Prostate gland (tissue), 2 donors: ENCODE data around the gene DACT2. TPM values are rescaled to one million over a fixed set of nuclear protein-coding genes. Genes with fewer than 3 reads are reported as not detected.

Source experiments
- DNase-seq: peaks from one replicate; pipeline ENCODE4 v3.0.0-alpha.2; 2019; ENCODE audit warnings: low spot score
- H3K27ac ChIP-seq, 2 donors: fragments of 200-600 bp; sonication (generic); 2 replicates each; pipeline ENCODE4 v1.5.1; 2017 to 2019
- H3K27me3 ChIP-seq: fragments of 200-600 bp; sonication (generic); replicated peaks from 2 replicates; pipeline ENCODE4 v1.5.1; 2019; ENCODE audit not compliant: insufficient read depth
- H3K36me3 ChIP-seq, 2 donors: fragments of 200-600 bp; sonication (generic); 1 replicate in 1 of 2; 2 replicates in 1 of 2; pipeline versions ENCODE4 v1.5.1 to v1.8.1; 2017 to 2019
- H3K4me1 ChIP-seq: fragments of 200-600 bp; sonication (generic); replicated peaks from 2 replicates; pipeline ENCODE4 v1.5.1; 2019
- H3K4me3 ChIP-seq, 2 donors: fragments of 200-600 bp; sonication (generic); 2 replicates each; pipeline ENCODE4 v1.5.1; 2017 to 2019
- H3K9me3 ChIP-seq: fragments of 200-600 bp; sonication (generic); 2 replicates; pipeline ENCODE4 v1.5.1; 2017
- POLR2A ChIP-seq: fragments of 450-650 bp; IDR thresholded peaks from one replicate; pipeline ENCODE4 v1.6.1; 2016; ENCODE audit warnings: antibody characterized with exemption, mild to moderate bottlenecking
- POLR2AphosphoS5 ChIP-seq: sonication (generic); formaldehyde crosslinking; IDR thresholded peaks from one replicate; pipeline ENCODE4 v1.6.1; 2017; ENCODE audit warnings: antibody characterized with exemption
- WGBS: methylation state at CpG from one replicate; pipeline ENCODE4 v1.1.5; 2018; 5-methylcytosine and 5-hydroxymethylcytosine counted together
- intact Hi-C: fragments of 100-400 bp; cut with DNase I; formaldehyde crosslinking; loops from one replicate; pipeline ENCODE4 v1.14.2; 2022
- total RNA-seq, 2 donors: library from RNA; depleted of rRNA; stranded (reverse); fragments of >200 nt; gene quantifications; one replicate each; pipeline ENCODE4 v1.1.0, GENCODE V29; 2016
- TF ChIP-seq, protein P1 (sequence below), 4 experiments: fragments of 200-600 bp in 2 of 4; fragments of 450-650 bp in 2 of 4; sonication (generic) in 2 of 4; IDR thresholded peaks; 1 replicate in 3 of 4; 2 replicates in 1 of 4; pipeline ENCODE4 v1.5.1; 2016 to 2019; ENCODE audit warnings: antibody characterized with exemption in 4 of 4, mild to moderate bottlenecking in 2 of 4, moderate library complexity in 2 of 4

DACT2 gene
- total RNA-seq, 2 donors from 2014 or later: 22.1 to 28.1 TPM

GRCh38 chr6:168294901-168295300 lies 24.7 kb downstream of the DACT2 start:
- H3K27ac ChIP-seq: no peak overlapping the region
- TF ChIP-seq, protein P1, sequence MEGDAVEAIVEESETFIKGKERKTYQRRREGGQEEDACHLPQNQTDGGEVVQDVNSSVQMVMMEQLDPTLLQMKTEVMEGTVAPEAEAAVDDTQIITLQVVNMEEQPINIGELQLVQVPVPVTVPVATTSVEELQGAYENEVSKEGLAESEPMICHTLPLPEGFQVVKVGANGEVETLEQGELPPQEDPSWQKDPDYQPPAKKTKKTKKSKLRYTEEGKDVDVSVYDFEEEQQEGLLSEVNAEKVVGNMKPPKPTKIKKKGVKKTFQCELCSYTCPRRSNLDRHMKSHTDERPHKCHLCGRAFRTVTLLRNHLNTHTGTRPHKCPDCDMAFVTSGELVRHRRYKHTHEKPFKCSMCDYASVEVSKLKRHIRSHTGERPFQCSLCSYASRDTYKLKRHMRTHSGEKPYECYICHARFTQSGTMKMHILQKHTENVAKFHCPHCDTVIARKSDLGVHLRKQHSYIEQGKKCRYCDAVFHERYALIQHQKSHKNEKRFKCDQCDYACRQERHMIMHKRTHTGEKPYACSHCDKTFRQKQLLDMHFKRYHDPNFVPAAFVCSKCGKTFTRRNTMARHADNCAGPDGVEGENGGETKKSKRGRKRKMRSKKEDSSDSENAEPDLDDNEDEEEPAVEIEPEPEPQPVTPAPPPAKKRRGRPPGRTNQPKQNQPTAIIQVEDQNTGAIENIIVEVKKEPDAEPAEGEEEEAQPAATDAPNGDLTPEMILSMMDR (IDR thresholded peaks at IDR 0.05): no peak
- WGBS: 79% methylated on average over 7 of the region's 7 CpGs
- H3K4me1 ChIP-seq: no peaks in the 10 kb centered on the region
- intact Hi-C loops: no loop called here
- no peaks in the 10 kb centered on the region for H3K27me3 ChIP-seq
- no peak for DNase-seq
- H3K9me3 ChIP-seq: no peaks in the 10 kb centered on the region
- H3K4me3 ChIP-seq: no peak overlapping the region
- H3K36me3 ChIP-seq: no peaks in the 10 kb centered on the region

- intact Hi-C loops: no loop called here
- no peak for DNase-seq
- Histone ChIP-seq H3K27me3 (no peaks in the 10 kb centered on the region), H3K4me3 (no peak overlapping the region), H3K36me3 (no peaks in the 10 kb centered on the region), H3K9me3 (no peaks in the 10 kb centered on the region), H3K27ac (no peak overlapping the region), H3K4me1 (no peaks in the 10 kb centered on the region)
- no peak for TF ChIP-seq POLR2A
- TF ChIP-seq, protein P1 (IDR thresholded peaks at IDR 0.05): no peak
- no peak for TF ChIP-seq POLR2AphosphoS5
- WGBS: 84% methylated on average over 26 of the region's 26 CpGs
Measured at GRCh38 chr6:168293636-168294530, 25.7 kb downstream of the DACT2 start.

DNA sequence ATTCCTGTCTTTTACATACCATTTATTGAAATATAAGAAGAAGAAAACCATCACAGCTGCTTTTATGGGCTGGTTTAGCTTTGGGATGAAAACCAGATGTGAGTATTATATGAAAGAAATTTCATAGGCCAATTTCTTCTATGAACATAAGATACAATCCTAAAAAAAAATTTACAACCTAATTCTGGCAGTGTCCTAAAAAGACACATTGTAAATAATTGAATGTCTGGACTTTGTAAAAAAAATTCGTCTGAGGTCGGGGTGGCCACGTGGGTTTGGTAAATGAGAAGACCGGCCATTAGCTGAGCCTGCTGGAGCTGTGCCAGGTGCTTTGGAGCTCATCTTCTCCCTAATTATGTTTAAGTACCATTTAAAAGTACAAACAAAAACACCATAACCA lies 26.8 kb downstream of the DACT2 start:
- H3K9me3 ChIP-seq: no peaks in the 10 kb centered on the region
- H3K4me1 ChIP-seq: no peaks in the 10 kb centered on the region
- H3K27me3 ChIP-seq: no peaks in the 10 kb centered on the region
- intact Hi-C loops: no loop called here
- H3K27ac ChIP-seq: no peak overlapping the region
- no peaks in the 10 kb centered on the region for H3K36me3 ChIP-seq
- H3K4me3 ChIP-seq: no peak overlapping the region
- 39% methylated on average over 4 of the region's 4 CpGs for WGBS
- DNase-seq: no peak
- TF ChIP-seq, protein P1 (IDR thresholded peaks at IDR 0.05): no peak
- TF ChIP-seq POLR2A (no peak), POLR2AphosphoS5 (no peak)

- no peaks in the 10 kb centered on the region for H3K27me3 ChIP-seq
- WGBS: 82% methylated on average over 2 of the region's 2 CpGs
- H3K4me1 ChIP-seq: no peaks in the 10 kb centered on the region
- H3K9me3 ChIP-seq: no peaks in the 10 kb centered on the region
- no peaks in the 10 kb centered on the region for H3K36me3 ChIP-seq
- TF ChIP-seq POLR2A: no peak
- TF ChIP-seq, protein P1 (IDR thresholded peaks at IDR 0.05): no peak
- TF ChIP-seq POLR2AphosphoS5: no peak
- H3K4me3 ChIP-seq: no peak overlapping the region
- no peak overlapping the region for H3K27ac ChIP-seq
- intact Hi-C loops: no loop called here
- DNase-seq: no peak
Measured at GRCh38 chr6:168291450-168291849, 28.1 kb downstream of the DACT2 start.

- intact Hi-C loops: no loop called here
- Histone ChIP-seq H3K36me3 (no peaks in the 10 kb centered on the region), H3K9me3 (no peaks in the 10 kb centered on the region), H3K4me3 (no peak overlapping the region), H3K27ac (no peak overlapping the region), H3K27me3 (no peaks in the 10 kb centered on the region), H3K4me1 (no peaks in the 10 kb centered on the region)
- WGBS: 93% methylated on average over 1 of the region's 1 CpG
- no peak for DNase-seq
- TF ChIP-seq, protein P1 (IDR thresholded peaks at IDR 0.05): no peak
- no peak for TF ChIP-seq POLR2A
- TF ChIP-seq POLR2AphosphoS5: no peak
Measured at GRCh38 chr6:168290095-168290494, 29.5 kb downstream of the DACT2 start.
